Common myeloid progenitor, CD34-positive (primary cell): ENCODE data around the gene PCIF1.

Experiments
- CTCF ChIA-PET: fragments of 350-600 bp; sonication (Branson Sonifier 250); formaldehyde crosslinking; loops from one replicate; lab custom pipeline; 2021; ENCODE audit warnings: antibody characterized with exemption; lab: Charles Lee
- POLR2A ChIA-PET: fragments of 350-600 bp; sonication (Branson Sonifier 250); formaldehyde crosslinking; loops from one replicate; lab custom pipeline; 2021; ENCODE audit warnings: antibody characterized with exemption; lab: Charles Lee
- DNase-seq, 3 donors: peaks; one replicate each; pipeline versions ENCODE4 v3.0.0 to v3.0.0-alpha.2; 2013
- H3K27ac ChIP-seq, 2 experiments: 1 replicate in 1 of 2; 2 replicates in 1 of 2; pipeline ENCODE4 v1.7.0; 2013; ENCODE audit warnings: inconsistent platforms in 2 of 2, low read length in 2 of 2, mild to moderate bottlenecking in 2 of 2, low read depth in 1 of 2, moderate library complexity in 1 of 2; ENCODE audit not compliant: severe bottlenecking in 2 of 2, insufficient read depth in 1 of 2, poor library complexity in 1 of 2
- H3K27me3 ChIP-seq, 5 experiments: replicated peaks in 2 of 5; 1 replicate in 3 of 5; 2 replicates in 2 of 5; pipeline versions ENCODE4 v1.6.1 to v1.7.0; 2013; ENCODE audit warnings: low read length in 4 of 5, mild to moderate bottlenecking in 2 of 5, moderate library complexity in 2 of 5, inconsistent platforms in 1 of 5; ENCODE audit not compliant: insufficient read depth in 5 of 5, control insufficient read depth in 4 of 5
- H3K36me3 ChIP-seq, 4 experiments: 1 replicate in 2 of 4; 2 replicates in 2 of 4; pipeline versions ENCODE4 v1.6.1 to v1.7.0; 2013; ENCODE audit warnings: low read length in 3 of 4, control low read depth in 1 of 4, mild to moderate bottlenecking in 1 of 4; ENCODE audit not compliant: control insufficient read depth in 4 of 4, insufficient read depth in 4 of 4
- H3K4me1 ChIP-seq, 4 experiments: 1 replicate in 3 of 4; 2 replicates in 1 of 4; pipeline versions ENCODE4 v1.6.1 to v1.7.1; 2013; ENCODE audit warnings: low read length in 3 of 4, mild to moderate bottlenecking in 3 of 4, control low read depth in 1 of 4, inconsistent platforms in 1 of 4, moderate library complexity in 1 of 4; ENCODE audit not compliant: control insufficient read depth in 4 of 4, insufficient read depth in 4 of 4; ENCODE audit errors: control extremely low read depth in 1 of 4
- H3K4me3 ChIP-seq, 7 experiments: 1 replicate in 4 of 7; 2 replicates in 3 of 7; pipeline versions ENCODE4 v1.5.1 to v1.7.0; 2013; ENCODE audit warnings: mild to moderate bottlenecking in 7 of 7, low read length in 6 of 7, moderate library complexity in 6 of 7, inconsistent platforms in 2 of 7, low read depth in 2 of 7, control low read depth in 1 of 7; ENCODE audit not compliant: insufficient read depth in 4 of 7, control insufficient read depth in 1 of 7; ENCODE audit errors: extremely low read depth in 1 of 7
- H3K9me3 ChIP-seq, 5 experiments: 1 replicate in 4 of 5; 2 replicates in 1 of 5; pipeline versions ENCODE4 v1.6.1 to v1.7.1; 2013; ENCODE audit warnings: low read length in 4 of 5, mild to moderate bottlenecking in 2 of 5, inconsistent platforms in 1 of 5, low read depth in 1 of 5, moderate library complexity in 1 of 5; ENCODE audit not compliant: control insufficient read depth in 4 of 5, insufficient read depth in 2 of 5; ENCODE audit errors: control extremely low read depth in 1 of 5
- WGBS: methylation state at CpG from one replicate; pipeline ENCODE4 v1.1.5; 2013; ENCODE audit not compliant: insufficient coverage; 5-methylcytosine and 5-hydroxymethylcytosine counted together

Gene PCIF1

DNA sequence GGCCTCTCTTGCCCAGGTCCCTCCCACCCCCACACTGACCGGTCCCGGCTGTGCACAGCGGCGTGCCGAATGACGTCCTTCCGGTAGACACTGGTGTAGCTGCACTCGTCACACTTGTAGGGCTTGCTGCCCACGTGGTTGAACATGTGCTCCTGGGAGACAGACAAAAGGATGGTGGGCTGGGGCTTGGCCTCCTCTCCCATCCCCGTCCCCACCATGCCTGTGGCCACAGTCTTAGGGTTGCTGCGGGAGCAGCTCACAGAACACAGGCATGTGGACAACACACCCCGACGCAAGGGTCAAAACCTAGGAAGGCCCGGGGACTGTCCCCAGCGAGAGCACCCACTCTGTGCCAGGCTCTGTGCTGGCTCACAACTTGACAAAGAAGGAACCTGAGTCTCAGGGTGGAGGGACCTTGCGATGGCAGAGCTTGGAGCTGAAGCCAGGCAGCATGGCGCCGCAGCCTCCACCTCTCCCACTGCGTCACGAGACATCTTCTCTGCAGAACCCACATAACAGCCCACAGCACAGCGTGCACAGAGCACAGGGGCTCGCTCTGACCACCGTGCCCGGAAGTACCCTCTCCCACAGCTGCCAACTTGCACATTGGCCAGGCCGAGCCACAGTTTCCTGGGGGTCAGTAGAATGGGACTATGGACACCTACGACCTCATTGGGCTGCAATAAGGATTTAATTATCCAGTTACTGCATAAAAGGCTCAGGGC, 27.7 kb downstream of the PCIF1 start:
- DNase-seq: no peak
- no peak overlapping the region for H3K27ac ChIP-seq
- no peaks in the 10 kb centered on the region for H3K27me3 ChIP-seq
- no peaks in the 10 kb centered on the region for H3K9me3 ChIP-seq
- POLR2A ChIA-PET: interaction anchor here (0.6 kb wide), 1 partner anchor 1290 kb away, joined by 5 read pairs; no protein-coding TSS in a partner anchor
- WGBS: 98% methylated on average over 25 of the region's 26 CpGs
- H3K4me3 ChIP-seq: no peak overlapping the region
- CTCF ChIA-PET: interaction anchor here (0.6 to 9.8 kb wide), 29 partner anchors 8 to 429 kb away, joined by 3 to 75 read pairs (median 5); partner anchors contain the start of genes CTSA, NEURL2, PCIF1 and TNNC2
- H3K36me3 ChIP-seq: peaks cover 38 to 87% (median 69%) of the 10 kb centered on the region in 4 experiments
- H3K4me1 ChIP-seq: no peaks in the 10 kb centered on the region

DNA sequence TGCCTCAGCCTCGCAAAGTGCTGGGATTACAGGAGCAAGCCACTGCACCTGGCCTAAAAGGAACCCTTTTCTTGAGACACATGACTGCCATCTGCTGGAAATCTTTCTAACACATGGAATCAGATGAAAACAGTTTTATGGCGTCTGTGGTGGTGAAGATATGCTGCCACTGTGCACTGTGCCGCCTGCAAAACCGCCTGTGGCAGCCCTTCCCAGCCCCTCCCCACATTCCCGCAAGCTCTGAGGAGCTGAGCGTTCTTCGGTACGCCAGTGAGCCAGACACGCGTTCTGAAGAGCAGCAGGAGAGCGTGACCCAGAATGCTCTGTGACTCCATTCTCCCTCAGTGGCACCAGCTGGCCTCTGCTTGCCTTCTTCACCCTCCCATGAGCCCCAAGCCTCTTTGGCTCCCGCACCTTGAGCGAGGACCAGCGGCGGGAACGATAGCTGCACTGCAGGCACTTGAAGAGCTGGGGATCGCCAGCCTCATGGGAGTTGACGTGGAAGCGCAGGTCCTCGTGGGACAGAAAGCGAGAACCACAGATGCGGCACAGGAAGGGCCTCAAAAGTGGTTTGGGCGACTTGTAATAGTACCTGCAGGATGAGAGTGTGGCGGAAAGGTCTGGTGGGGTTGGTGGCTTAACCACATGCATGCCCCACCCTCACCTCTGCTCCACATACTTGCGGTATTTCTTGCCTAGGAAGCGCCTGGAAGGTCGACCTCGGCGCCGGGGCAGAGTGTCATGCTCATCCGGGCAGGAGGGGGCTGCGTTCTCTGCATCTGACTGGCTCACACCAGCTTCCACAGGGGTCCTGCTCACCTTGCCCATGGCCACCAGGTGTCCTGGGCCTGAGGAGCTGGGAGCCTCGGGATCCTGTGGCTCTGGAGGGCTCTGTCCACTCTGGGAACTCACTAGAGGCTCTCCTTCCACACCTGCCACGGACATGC, 28.8 kb downstream of the PCIF1 start:
- peaks cover 41 to 89% (median 70%) of the 10 kb centered on the region in 4 experiments for H3K36me3 ChIP-seq
- WGBS: 94% methylated on average over 22 of the region's 34 CpGs
- ChIA-PET POLR2A (no interaction called here), CTCF (interaction anchor here (0.9 to 9.8 kb wide), 18 partner anchors 9 to 164 kb away, joined by 3 to 75 read pairs (median 6); partner anchors contain the start of genes CTSA, NEURL2 and PCIF1)
- H3K27me3 ChIP-seq: no peaks in the 10 kb centered on the region
- H3K4me1 ChIP-seq: peaks cover 0 to 1% (median under 1%) of the 10 kb centered on the region in 4 experiments
- no peaks in the 10 kb centered on the region for H3K9me3 ChIP-seq
- DNase-seq: peak; percentile 44 to 75 (median 69)
- no peak overlapping the region for H3K4me3 ChIP-seq
- no peak overlapping the region for H3K27ac ChIP-seq

GRCh38 chr20:45964006-45964400, 29.5 kb downstream of the PCIF1 start:
- no peaks in the 10 kb centered on the region for H3K9me3 ChIP-seq
- DNase-seq: no peak
- no peak overlapping the region for H3K4me3 ChIP-seq
- H3K27me3 ChIP-seq: no peaks in the 10 kb centered on the region
- 98% methylated on average over 8 of the region's 9 CpGs for WGBS
- no peak overlapping the region for H3K27ac ChIP-seq
- CTCF ChIA-PET: interaction anchor here (1.4 to 9.8 kb wide), 6 partner anchors 12 to 139 kb away, joined by 3 to 75 read pairs (median 14); partner anchors contain the start of genes CTSA, NEURL2 and PCIF1
- H3K36me3 ChIP-seq: peaks cover 36 to 89% (median 68%) of the 10 kb centered on the region in 4 experiments
- POLR2A ChIA-PET: no interaction called here
- peaks cover 0 to 7% (median 2%) of the 10 kb centered on the region in 4 experiments for H3K4me1 ChIP-seq

DNA sequence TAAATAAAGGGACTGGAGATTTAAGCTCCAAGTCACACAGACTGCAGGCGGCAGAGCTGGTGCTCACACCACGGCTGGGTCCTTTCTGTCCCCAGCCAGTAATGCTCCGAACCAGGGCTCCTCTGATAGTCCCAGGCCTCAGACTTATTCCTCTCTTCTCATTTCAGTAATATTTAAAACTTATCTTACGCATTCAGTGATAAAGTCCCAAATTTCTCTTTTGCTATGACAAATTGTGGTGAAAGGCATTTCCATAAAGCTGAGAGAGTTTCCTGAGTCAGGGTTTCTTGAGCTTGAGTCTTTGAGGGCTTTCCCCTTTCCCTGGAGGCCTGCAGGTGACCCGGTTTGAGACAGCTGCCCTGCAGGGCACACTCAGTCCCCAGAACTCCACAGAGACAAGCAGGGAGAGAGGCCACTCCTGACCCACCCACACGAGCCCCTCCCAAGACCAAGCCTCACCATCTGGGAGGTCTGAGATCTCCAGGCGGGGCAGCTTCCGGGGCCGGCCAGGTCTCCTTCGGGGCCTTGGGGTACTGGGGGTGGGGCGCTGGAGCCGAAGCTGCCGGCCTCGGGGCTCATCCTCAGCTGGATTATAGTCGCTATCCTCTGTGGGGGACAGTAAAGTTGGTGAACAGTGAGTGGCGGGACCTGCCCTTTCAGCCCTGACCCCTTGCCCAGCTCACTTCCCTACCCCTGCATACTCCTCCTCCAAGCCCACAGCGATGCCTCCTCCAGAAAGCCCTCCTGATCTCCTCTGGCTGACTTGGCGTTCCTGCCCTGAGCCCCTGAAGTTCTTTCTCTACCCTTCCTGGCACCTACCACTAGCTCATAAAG, 30.9 kb downstream of the PCIF1 start:
- CTCF ChIA-PET: interaction anchor here (0.6 to 42.1 kb wide), 8 partner anchors 13 to 166 kb away, joined by 3 to 656 read pairs (median 10); partner anchors contain the start of genes CTSA, MMP9 and NEURL2
- peaks cover 34 to 81% (median 62%) of the 10 kb centered on the region in 4 experiments for H3K36me3 ChIP-seq
- no peak for DNase-seq
- H3K27ac ChIP-seq: no peak overlapping the region
- H3K4me3 ChIP-seq: no peak overlapping the region
- peaks cover 0 to 17% (median 11%) of the 10 kb centered on the region in 4 experiments for H3K4me1 ChIP-seq
- WGBS: 96% methylated on average over 5 of the region's 18 CpGs
- no peaks in the 10 kb centered on the region for H3K27me3 ChIP-seq
- H3K9me3 ChIP-seq: no peaks in the 10 kb centered on the region
- POLR2A ChIA-PET: interaction anchor here (1.4 kb wide), 1 partner anchor 32 kb away, joined by 5 read pairs; the partner anchor contains the start of gene PCIF1

DNA sequence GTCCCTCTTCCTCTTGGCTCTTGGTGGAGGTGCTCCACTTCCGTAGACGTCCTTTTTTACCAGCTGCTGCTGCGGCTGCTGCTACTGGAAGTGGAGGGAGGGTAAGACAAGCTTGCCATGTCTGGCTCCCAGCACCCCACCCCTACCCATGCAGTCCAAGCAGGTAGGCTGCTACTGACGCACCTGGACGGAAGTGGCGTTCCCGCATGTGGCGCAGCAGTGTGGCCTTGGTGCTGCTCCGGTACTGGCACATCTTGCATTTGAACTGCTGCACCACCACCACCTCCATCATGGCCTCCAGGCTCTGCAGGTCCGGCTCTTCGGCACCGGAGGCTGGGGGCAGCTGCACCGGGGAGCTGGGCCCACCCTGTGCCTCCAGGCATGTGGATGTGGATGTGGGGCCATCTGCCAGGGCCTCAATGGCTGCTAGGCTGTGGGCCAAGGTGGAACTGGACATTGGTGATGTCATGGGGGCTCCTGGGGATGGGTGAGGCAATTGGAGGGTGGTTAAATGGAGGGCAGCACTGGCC, 33.1 kb downstream of the PCIF1 start:
- no peak for DNase-seq
- WGBS: 97% methylated on average over 7 of the region's 13 CpGs
- peaks cover 2 to 31% (median 21%) of the 10 kb centered on the region in 4 experiments for H3K4me1 ChIP-seq
- ChIA-PET CTCF (interaction anchor here (1.0 to 42.1 kb wide), 11 partner anchors 7 to 168 kb away, joined by 3 to 656 read pairs (median 13); partner anchors contain the start of genes MMP9 and PCIF1), POLR2A (no interaction called here)
- no peak overlapping the region for H3K4me3 ChIP-seq
- H3K27ac ChIP-seq: no peak overlapping the region
- no peaks in the 10 kb centered on the region for H3K27me3 ChIP-seq
- no peaks in the 10 kb centered on the region for H3K9me3 ChIP-seq
- peaks cover 29 to 60% (median 47%) of the 10 kb centered on the region in 4 experiments for H3K36me3 ChIP-seq
